ENCODE results near the gene ZNF275.
"Not testable (repeated sequence)": the region's sequence is repeated elsewhere in the genome, so short reads cannot be mapped to it uniquely, and the experiment has no call there.

The ZNF275 gene

GRCh38 chrX:153333821-153334653 is at the start of gene ZNF275:
Gene ZNF275, plus strand, starts transcription at chrX:153334153. Its CDS starts 2,527 bp downstream, at chrX:153336680.
- peak; percentile 74 to 76 for DNase-seq

- DNase-seq, result not testable (repeated sequence)
Observed at GRCh38 chrX:153285678-153286077, 48.3 kb upstream of the ZNF275 start.

GRCh38 chrX:153288807-153289206 is 45.1 kb upstream of the ZNF275 start:
- not testable (repeated sequence) for DNase-seq

GRCh38 chrX:153293485-153294071 is 40.4 kb upstream of the ZNF275 start:
- not testable (repeated sequence) for DNase-seq

GRCh38 chrX:153297376-153297775 is 36.6 kb upstream of the ZNF275 start:
- no peak for DNase-seq

- no peak for DNase-seq
Observed at GRCh38 chrX:153299855-153300254, 34.1 kb upstream of the ZNF275 start.

GRCh38 chrX:153301746-153302145 is 32.2 kb upstream of the ZNF275 start:
- no peak for DNase-seq

- DNase-seq, result no peak
Observed at GRCh38 chrX:153302796-153303195, 31.2 kb upstream of the ZNF275 start.

- DNase-seq, result no peak
Observed at GRCh38 chrX:153303276-153304262, 30.4 kb upstream of the ZNF275 start.

GRCh38 chrX:153304988-153305736 is 28.8 kb upstream of the ZNF275 start:
- DNase-seq, result no peak

- no peak for DNase-seq
Observed at GRCh38 chrX:153305972-153306371, 28.0 kb upstream of the ZNF275 start.

GRCh38 chrX:153306527-153307115 is 27.3 kb upstream of the ZNF275 start:
- DNase-seq, result no peak

- DNase-seq, result no peak
Observed at GRCh38 chrX:153307276-153308178, 26.4 kb upstream of the ZNF275 start.

GRCh38 chrX:153310901-153311300 is 23.1 kb upstream of the ZNF275 start:
- no peak for DNase-seq

- DNase-seq, result no peak
Observed at GRCh38 chrX:153312041-153312440, 21.9 kb upstream of the ZNF275 start.

GRCh38 chrX:153312842-153313241 is 21.1 kb upstream of the ZNF275 start:
- DNase-seq, result no peak

GRCh38 chrX:153317306-153317705 is 16.6 kb upstream of the ZNF275 start:
- DNase-seq, result no peak

GRCh38 chrX:153317996-153318722 is 15.8 kb upstream of the ZNF275 start:
- DNase-seq, result no peak

- DNase-seq, result no peak
Observed at GRCh38 chrX:153318811-153319210, 15.1 kb upstream of the ZNF275 start.
